ENCODE results near the gene CHST11. TPM values are rescaled to one million over a fixed set of nuclear protein-coding genes. Genes with fewer than 3 reads are reported as not detected.
A peak's percentile ranks its signal among the peaks of the same experiment; 100 is the strongest.

The CHST11 gene
- total and polyA plus RNA-seq, 10 of the 15 experiments (the other 5 are each of a cell fraction or from before 2014, with no cell fraction given) = 1.9 to 38.1 (median 17.2) TPM

DNA sequence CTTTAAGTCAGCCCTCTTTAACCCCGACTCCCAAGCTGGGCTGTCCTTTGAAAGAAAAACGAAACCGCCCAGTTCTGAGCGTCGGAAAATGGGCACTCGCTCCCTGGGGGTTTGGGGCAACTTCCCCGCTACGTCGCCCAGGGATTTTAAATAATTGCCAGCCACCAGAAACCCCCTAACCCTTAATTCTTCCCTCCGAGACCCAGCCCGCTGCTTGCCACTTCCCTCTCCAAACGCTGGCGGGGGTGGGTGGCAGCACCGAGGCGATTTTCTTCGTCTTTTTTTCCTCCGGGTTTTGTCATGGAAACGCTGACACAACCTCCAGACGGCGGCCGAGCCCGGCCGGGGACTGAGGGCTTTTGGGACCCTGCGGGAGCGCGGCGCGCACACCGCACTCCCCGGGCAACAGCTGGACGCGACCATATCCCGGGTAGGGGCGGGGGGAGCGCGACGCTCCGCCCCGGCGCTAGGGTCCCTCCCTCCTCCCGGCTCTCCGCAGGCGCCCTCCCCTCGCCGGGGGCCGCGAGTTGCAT is at the start of gene CHST11 (continued):
- TF ChIP-seq SP1 (IDR thresholded peaks at IDR 0.05; ENCODE audit: low read depth, low read length) (peak; percentile 66), CHD1 (IDR thresholded peaks at IDR 0.05; ENCODE audit: low read depth, low read length) (peak; percentile 93; the same call in 1 of the 2 replicates), ZNF207 (IDR thresholded peaks at IDR 0.05; ENCODE audit: borderline replicate concordance) (0 out of 2 replicates have a peak, but pooled peaks have one; percentile 34), YY1 (IDR thresholded peaks at IDR 0.05; ENCODE audit: low read depth, low read length) (peak; percentile 59), PAX5 (IDR thresholded peaks at IDR 0.05; ENCODE audit: borderline replicate concordance, low read depth, low read length) (no peak), RELB (IDR thresholded peaks at IDR 0.05; ENCODE audit: low read depth) (peak; percentile 85), NR2C1 (IDR thresholded peaks at IDR 0.05) (no peak), NR2F1 (conservative IDR thresholded peaks at IDR 0.05) (no peak), MTA3 (IDR thresholded peaks at IDR 0.05; ENCODE audit: borderline replicate concordance, low read length) (no peak), HSF1 (IDR thresholded peaks at IDR 0.05; ENCODE audit: low read depth, low read length) (0 out of 2 replicates have a peak, but pooled peaks have one; percentile 18), POU2F2 (IDR thresholded peaks at IDR 0.05; ENCODE audit: borderline replicate concordance, low read depth, low read length) (no peak; the same call in 2 of the 3 replicates), TCF7 (IDR thresholded peaks at IDR 0.05; ENCODE audit: borderline replicate concordance) (no peak), CHD2 (IDR thresholded peaks at IDR 0.05; ENCODE audit: borderline replicate concordance, low read depth, low read length) (no peak), SMAD5 (IDR thresholded peaks at IDR 0.05; ENCODE audit: low read depth) (no peak), NKRF (conservative IDR thresholded peaks at IDR 0.05) (peak; percentile 46; the same call in 1 of the 2 replicates), SMARCA5 (IDR thresholded peaks at IDR 0.05) (no peak), SIN3A (IDR thresholded peaks at IDR 0.05; ENCODE audit: low read depth, low read length) (peak; percentile 94)
- TF ChIP-seq, protein P1, sequence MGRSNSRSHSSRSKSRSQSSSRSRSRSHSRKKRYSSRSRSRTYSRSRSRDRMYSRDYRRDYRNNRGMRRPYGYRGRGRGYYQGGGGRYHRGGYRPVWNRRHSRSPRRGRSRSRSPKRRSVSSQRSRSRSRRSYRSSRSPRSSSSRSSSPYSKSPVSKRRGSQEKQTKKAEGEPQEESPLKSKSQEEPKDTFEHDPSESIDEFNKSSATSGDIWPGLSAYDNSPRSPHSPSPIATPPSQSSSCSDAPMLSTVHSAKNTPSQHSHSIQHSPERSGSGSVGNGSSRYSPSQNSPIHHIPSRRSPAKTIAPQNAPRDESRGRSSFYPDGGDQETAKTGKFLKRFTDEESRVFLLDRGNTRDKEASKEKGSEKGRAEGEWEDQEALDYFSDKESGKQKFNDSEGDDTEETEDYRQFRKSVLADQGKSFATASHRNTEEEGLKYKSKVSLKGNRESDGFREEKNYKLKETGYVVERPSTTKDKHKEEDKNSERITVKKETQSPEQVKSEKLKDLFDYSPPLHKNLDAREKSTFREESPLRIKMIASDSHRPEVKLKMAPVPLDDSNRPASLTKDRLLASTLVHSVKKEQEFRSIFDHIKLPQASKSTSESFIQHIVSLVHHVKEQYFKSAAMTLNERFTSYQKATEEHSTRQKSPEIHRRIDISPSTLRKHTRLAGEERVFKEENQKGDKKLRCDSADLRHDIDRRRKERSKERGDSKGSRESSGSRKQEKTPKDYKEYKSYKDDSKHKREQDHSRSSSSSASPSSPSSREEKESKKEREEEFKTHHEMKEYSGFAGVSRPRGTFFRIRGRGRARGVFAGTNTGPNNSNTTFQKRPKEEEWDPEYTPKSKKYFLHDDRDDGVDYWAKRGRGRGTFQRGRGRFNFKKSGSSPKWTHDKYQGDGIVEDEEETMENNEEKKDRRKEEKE (IDR thresholded peaks at IDR 0.05) = no peak; the same call in 1 of the 2 replicates
- TF ChIP-seq, protein P2, sequence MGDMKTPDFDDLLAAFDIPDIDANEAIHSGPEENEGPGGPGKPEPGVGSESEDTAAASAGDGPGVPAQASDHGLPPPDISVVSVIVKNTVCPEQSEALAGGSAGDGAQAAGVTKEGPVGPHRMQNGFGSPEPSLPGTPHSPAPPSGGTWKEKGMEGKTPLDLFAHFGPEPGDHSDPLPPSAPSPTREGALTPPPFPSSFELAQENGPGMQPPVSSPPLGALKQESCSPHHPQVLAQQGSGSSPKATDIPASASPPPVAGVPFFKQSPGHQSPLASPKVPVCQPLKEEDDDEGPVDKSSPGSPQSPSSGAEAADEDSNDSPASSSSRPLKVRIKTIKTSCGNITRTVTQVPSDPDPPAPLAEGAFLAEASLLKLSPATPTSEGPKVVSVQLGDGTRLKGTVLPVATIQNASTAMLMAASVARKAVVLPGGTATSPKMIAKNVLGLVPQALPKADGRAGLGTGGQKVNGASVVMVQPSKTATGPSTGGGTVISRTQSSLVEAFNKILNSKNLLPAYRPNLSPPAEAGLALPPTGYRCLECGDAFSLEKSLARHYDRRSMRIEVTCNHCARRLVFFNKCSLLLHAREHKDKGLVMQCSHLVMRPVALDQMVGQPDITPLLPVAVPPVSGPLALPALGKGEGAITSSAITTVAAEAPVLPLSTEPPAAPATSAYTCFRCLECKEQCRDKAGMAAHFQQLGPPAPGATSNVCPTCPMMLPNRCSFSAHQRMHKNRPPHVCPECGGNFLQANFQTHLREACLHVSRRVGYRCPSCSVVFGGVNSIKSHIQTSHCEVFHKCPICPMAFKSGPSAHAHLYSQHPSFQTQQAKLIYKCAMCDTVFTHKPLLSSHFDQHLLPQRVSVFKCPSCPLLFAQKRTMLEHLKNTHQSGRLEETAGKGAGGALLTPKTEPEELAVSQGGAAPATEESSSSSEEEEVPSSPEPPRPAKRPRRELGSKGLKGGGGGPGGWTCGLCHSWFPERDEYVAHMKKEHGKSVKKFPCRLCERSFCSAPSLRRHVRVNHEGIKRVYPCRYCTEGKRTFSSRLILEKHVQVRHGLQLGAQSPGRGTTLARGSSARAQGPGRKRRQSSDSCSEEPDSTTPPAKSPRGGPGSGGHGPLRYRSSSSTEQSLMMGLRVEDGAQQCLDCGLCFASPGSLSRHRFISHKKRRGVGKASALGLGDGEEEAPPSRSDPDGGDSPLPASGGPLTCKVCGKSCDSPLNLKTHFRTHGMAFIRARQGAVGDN (IDR thresholded peaks at IDR 0.05) = no peak
